HEK293 (cell line): ENCODE data around the gene C1orf35.

Experiments used
- BCL11B ChIP-seq: fragments of 450-650 bp; formaldehyde crosslinking; IDR thresholded peaks from 2 replicates; pipeline ENCODE4 v1.5.1; 2016; ENCODE audit warnings: low read depth, missing biosample characterization, missing genetic modification characterization
- GLIS2 ChIP-seq: fragments of 450-650 bp; formaldehyde crosslinking; IDR thresholded peaks from 2 replicates; pipeline ENCODE4 v1.5.1; 2016; ENCODE audit warnings: missing biosample characterization, missing genetic modification characterization
- KLF16 ChIP-seq: fragments of 450-650 bp; formaldehyde crosslinking; IDR thresholded peaks from 2 replicates; pipeline ENCODE4 v1.5.1; 2017; ENCODE audit warnings: missing biosample characterization, missing genetic modification characterization
- KLF7 ChIP-seq: fragments of 450-650 bp; formaldehyde crosslinking; IDR thresholded peaks from 2 replicates; pipeline ENCODE4 v1.5.1; 2016; ENCODE audit warnings: missing biosample characterization, missing genetic modification characterization, borderline replicate concordance
- KLF8 ChIP-seq: fragments of 450-650 bp; formaldehyde crosslinking; IDR thresholded peaks from 2 replicates; pipeline ENCODE4 v1.5.1; 2016; ENCODE audit warnings: missing biosample characterization, missing genetic modification characterization
- KLF9 ChIP-seq: fragments of 450-650 bp; formaldehyde crosslinking; IDR thresholded peaks from 2 replicates; pipeline ENCODE4 v1.5.1; 2016; ENCODE audit warnings: missing biosample characterization, missing genetic modification characterization, low read depth
- MYNN ChIP-seq: fragments of 450-650 bp; formaldehyde crosslinking; IDR thresholded peaks from 2 replicates; pipeline ENCODE4 v1.5.1; 2016; ENCODE audit warnings: missing biosample characterization, missing genetic modification characterization, borderline replicate concordance
- MZF1 ChIP-seq: fragments of 450-650 bp; formaldehyde crosslinking; IDR thresholded peaks from 2 replicates; pipeline ENCODE4 v1.5.1; 2017; ENCODE audit warnings: missing biosample characterization, missing genetic modification characterization, borderline replicate concordance
- SP7 ChIP-seq: fragments of 450-650 bp; formaldehyde crosslinking; IDR thresholded peaks from 2 replicates; pipeline ENCODE4 v1.5.1; 2016; ENCODE audit warnings: missing biosample characterization, missing genetic modification characterization
- TRIM28 ChIP-seq: IDR thresholded peaks from 2 replicates; pipeline ENCODE4 v1.6.1; 2011; ENCODE audit warnings: low read length, control low read depth, borderline replicate concordance
- YY1 ChIP-seq: fragments of 450-650 bp; formaldehyde crosslinking; IDR thresholded peaks from 2 replicates; pipeline ENCODE4 v1.5.1; 2018; ENCODE audit warnings: missing biosample characterization, missing genetic modification characterization
- YY2 ChIP-seq: fragments of 450-650 bp; formaldehyde crosslinking; IDR thresholded peaks from 2 replicates; pipeline ENCODE4 v1.5.1; 2016; ENCODE audit warnings: missing biosample characterization, missing genetic modification characterization
- ZBTB20 ChIP-seq: fragments of 450-650 bp; formaldehyde crosslinking; IDR thresholded peaks from 2 replicates; pipeline ENCODE4 v1.5.1; 2016; ENCODE audit warnings: missing biosample characterization, missing genetic modification characterization
- ZBTB21 ChIP-seq: fragments of 450-650 bp; formaldehyde crosslinking; IDR thresholded peaks from 2 replicates; pipeline ENCODE4 v1.5.1; 2017; ENCODE audit warnings: missing biosample characterization, missing genetic modification characterization
- ZBTB48 ChIP-seq: fragments of 450-650 bp; formaldehyde crosslinking; IDR thresholded peaks from 2 replicates; pipeline ENCODE4 v1.5.1; 2016; ENCODE audit warnings: missing biosample characterization, missing genetic modification characterization
- ZBTB7A ChIP-seq: fragments of 450-650 bp; formaldehyde crosslinking; IDR thresholded peaks from 2 replicates; pipeline ENCODE4 v1.5.1; 2016; ENCODE audit warnings: low read depth, missing biosample characterization, missing genetic modification characterization
- ZEB2 ChIP-seq: fragments of 450-650 bp; formaldehyde crosslinking; IDR thresholded peaks from 2 replicates; pipeline ENCODE4 v1.5.1; 2016; ENCODE audit warnings: missing biosample characterization, missing genetic modification characterization
- ZFP69B ChIP-seq: fragments of 450-650 bp; formaldehyde crosslinking; IDR thresholded peaks from 2 replicates; pipeline ENCODE4 v1.5.1; 2016; ENCODE audit warnings: missing biosample characterization, missing genetic modification characterization
- ZNF10 ChIP-seq: fragments of 450-650 bp; formaldehyde crosslinking; IDR thresholded peaks from 2 replicates; pipeline ENCODE4 v1.5.1; 2017; ENCODE audit warnings: missing biosample characterization, missing genetic modification characterization
- ZNF114 ChIP-seq: fragments of 450-650 bp; formaldehyde crosslinking; IDR thresholded peaks from 2 replicates; pipeline ENCODE4 v1.5.0; 2017; ENCODE audit warnings: missing biosample characterization, missing genetic modification characterization
- ZNF211 ChIP-seq: fragments of 450-650 bp; formaldehyde crosslinking; IDR thresholded peaks from 2 replicates; pipeline ENCODE4 v1.5.1; 2016; ENCODE audit warnings: low read depth, missing biosample characterization, missing genetic modification characterization
- ZNF248 ChIP-seq: fragments of 450-650 bp; formaldehyde crosslinking; IDR thresholded peaks from 2 replicates; pipeline ENCODE4 v1.5.1; 2017; ENCODE audit warnings: missing biosample characterization, missing genetic modification characterization
- ZNF366 ChIP-seq: fragments of 450-650 bp; formaldehyde crosslinking; conservative IDR thresholded peaks from 2 replicates; pipeline ENCODE4 v1.5.1; 2016; ENCODE audit warnings: missing biosample characterization, missing genetic modification characterization
- ZNF561 ChIP-seq: fragments of 450-650 bp; IDR thresholded peaks from 2 replicates; pipeline ENCODE4 v1.5.1; 2018; ENCODE audit warnings: missing biosample characterization, missing genetic modification characterization, borderline replicate concordance
- ZNF776 ChIP-seq: fragments of 450-650 bp; formaldehyde crosslinking; IDR thresholded peaks from 2 replicates; pipeline ENCODE4 v1.5.0; 2017; ENCODE audit warnings: missing biosample characterization, missing genetic modification characterization, borderline replicate concordance
- ZNF843 ChIP-seq: fragments of 450-650 bp; formaldehyde crosslinking; IDR thresholded peaks from 2 replicates; pipeline ENCODE4 v1.5.1; 2016; ENCODE audit warnings: missing biosample characterization, missing genetic modification characterization
- TF ChIP-seq, protein P1 (sequence below): fragments of 450-650 bp; formaldehyde crosslinking; optimal IDR thresholded peaks from 2 replicates; pipeline ENCODE3; 2016; ENCODE audit warnings: missing biosample characterization, mild to moderate bottlenecking, missing genetic modification characterization
- TF ChIP-seq, protein P2 (sequence below): fragments of 450-650 bp; formaldehyde crosslinking; IDR thresholded peaks from 2 replicates; pipeline ENCODE4 v1.5.1; 2016; ENCODE audit warnings: missing biosample characterization, missing genetic modification characterization
- TF ChIP-seq, protein P3 (sequence below): fragments of 450-650 bp; formaldehyde crosslinking; IDR thresholded peaks from 2 replicates; pipeline ENCODE4 v1.5.1; 2017; ENCODE audit warnings: missing biosample characterization, mild to moderate bottlenecking, missing genetic modification characterization, moderate library complexity
- TF ChIP-seq, protein P4 (sequence below): fragments of 450-650 bp; formaldehyde crosslinking; IDR thresholded peaks from 2 replicates; pipeline ENCODE4 v1.5.1; 2016; ENCODE audit warnings: missing biosample characterization, missing genetic modification characterization
- TF ChIP-seq, protein P5 (sequence below): fragments of 450-650 bp; formaldehyde crosslinking; IDR thresholded peaks from 2 replicates; pipeline ENCODE4 v1.5.1; 2016; ENCODE audit warnings: missing biosample characterization, missing genetic modification characterization

The C1orf35 gene

DNA sequence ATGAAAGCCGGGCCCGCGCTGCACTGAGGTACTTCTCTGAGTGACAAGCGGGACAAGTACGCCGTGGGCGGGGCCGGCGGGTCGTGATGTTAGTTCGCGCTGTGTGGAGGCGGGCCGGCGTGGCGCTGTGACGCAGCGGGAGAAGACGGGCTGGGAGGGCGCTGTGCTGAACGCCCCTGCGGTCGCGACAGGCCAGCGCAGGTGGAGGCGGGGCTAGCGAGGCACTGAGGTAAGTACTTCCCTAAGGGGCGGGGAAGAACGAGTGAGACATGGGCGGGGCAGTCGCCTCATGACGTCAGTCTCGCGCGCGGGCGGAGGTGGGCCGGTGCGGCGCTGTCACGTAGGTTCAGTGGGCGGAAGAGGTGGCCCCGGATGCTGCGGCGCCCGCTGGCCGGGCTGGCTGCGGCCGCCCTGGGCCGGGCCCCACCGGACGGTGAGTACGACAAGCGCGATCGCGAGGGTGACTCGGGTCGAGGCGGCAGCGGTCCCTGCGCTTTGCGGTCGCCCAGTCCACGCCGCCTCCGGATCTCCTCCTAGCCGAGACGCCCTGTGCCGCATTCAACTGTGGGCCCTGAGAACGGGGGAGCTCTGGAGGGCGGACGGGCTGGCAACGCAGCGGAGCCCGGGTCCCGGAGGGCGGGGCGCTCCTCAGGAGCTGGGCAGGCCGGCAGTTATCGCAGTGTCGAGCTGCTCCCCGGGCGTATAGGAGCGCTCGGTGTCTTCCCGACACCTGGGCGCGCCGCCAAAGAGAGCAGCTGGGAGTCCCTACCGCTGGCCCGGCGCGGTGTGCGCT lies 37.0 kb upstream of the C1orf35 start, which contains the start of gene GUK1 (continued):
- TF ChIP-seq, protein P1, sequence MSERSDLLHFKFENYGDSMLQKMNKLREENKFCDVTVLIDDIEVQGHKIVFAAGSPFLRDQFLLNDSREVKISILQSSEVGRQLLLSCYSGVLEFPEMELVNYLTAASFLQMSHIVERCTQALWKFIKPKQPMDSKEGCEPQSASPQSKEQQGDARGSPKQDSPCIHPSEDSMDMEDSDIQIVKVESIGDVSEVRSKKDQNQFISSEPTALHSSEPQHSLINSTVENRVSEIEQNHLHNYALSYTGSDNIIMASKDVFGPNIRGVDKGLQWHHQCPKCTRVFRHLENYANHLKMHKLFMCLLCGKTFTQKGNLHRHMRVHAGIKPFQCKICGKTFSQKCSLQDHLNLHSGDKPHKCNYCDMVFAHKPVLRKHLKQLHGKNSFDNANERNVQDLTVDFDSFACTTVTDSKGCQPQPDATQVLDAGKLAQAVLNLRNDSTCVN (tag by site-specific recombination) = peak; percentile 97
- TF ChIP-seq KLF16 = peak; percentile 97
- peak; percentile 97 for TF ChIP-seq SP7 (tag by site-specific recombination)
- no peak for TF ChIP-seq ZNF776 (tag by site-specific recombination)
- TF ChIP-seq ZEB2 = peak; percentile 99
- peak; percentile 99 for TF ChIP-seq ZFP69B
- TF ChIP-seq BCL11B (tag by site-specific recombination) = peak; percentile 71; the same call in 1 of the 2 replicates
- 0 out of 2 replicates have a peak, but pooled peaks have one; percentile 12 for TF ChIP-seq YY2 (tag by site-specific recombination)
- TF ChIP-seq TRIM28 = peak; percentile 40; the same call in 1 of the 2 replicates
- TF ChIP-seq ZBTB20 (tag by site-specific recombination) = peak; percentile 98
- TF ChIP-seq KLF9 (tag by site-specific recombination) = peak; percentile 97
- TF ChIP-seq ZNF366 = 0 out of 2 replicates have a peak, but pooled peaks have one; percentile 34
- TF ChIP-seq ZNF843 (tag by site-specific recombination) = peak; percentile 67
- TF ChIP-seq ZNF114 (tag by site-specific recombination) = no peak
- TF ChIP-seq ZBTB7A = peak; percentile 57; the same call in 1 of the 2 replicates
- TF ChIP-seq ZBTB21 = peak; percentile 100
- TF ChIP-seq, protein P2, sequence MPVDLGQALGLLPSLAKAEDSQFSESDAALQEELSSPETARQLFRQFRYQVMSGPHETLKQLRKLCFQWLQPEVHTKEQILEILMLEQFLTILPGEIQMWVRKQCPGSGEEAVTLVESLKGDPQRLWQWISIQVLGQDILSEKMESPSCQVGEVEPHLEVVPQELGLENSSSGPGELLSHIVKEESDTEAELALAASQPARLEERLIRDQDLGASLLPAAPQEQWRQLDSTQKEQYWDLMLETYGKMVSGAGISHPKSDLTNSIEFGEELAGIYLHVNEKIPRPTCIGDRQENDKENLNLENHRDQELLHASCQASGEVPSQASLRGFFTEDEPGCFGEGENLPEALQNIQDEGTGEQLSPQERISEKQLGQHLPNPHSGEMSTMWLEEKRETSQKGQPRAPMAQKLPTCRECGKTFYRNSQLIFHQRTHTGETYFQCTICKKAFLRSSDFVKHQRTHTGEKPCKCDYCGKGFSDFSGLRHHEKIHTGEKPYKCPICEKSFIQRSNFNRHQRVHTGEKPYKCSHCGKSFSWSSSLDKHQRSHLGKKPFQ = peak; percentile 98
- TF ChIP-seq KLF7 (tag by site-specific recombination) = peak; percentile 78; the same call in 1 of the 2 replicates
- TF ChIP-seq, protein P3, sequence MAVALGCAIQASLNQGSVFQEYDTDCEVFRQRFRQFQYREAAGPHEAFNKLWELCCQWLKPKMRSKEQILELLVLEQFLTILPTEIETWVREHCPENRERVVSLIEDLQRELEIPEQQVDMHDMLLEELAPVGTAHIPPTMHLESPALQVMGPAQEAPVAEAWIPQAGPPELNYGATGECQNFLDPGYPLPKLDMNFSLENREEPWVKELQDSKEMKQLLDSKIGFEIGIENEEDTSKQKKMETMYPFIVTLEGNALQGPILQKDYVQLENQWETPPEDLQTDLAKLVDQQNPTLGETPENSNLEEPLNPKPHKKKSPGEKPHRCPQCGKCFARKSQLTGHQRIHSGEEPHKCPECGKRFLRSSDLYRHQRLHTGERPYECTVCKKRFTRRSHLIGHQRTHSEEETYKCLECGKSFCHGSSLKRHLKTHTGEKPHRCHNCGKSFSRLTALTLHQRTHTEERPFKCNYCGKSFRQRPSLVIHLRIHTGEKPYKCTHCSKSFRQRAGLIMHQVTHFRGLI = peak; percentile 86
- TF ChIP-seq MYNN (tag by site-specific recombination) = peak; percentile 69
- TF ChIP-seq ZNF10 (tag by site-specific recombination) = peak; percentile 74; the same call in 1 of the 2 replicates
- peak; percentile 64; the same call in 1 of the 2 replicates for TF ChIP-seq YY1 (tag by site-specific recombination)
- peak; percentile 95 for TF ChIP-seq ZNF561 (tag by site-specific recombination)
- peak; percentile 100 for TF ChIP-seq KLF8
- no peak for TF ChIP-seq ZNF211 (tag by site-specific recombination)
- TF ChIP-seq, protein P4, sequence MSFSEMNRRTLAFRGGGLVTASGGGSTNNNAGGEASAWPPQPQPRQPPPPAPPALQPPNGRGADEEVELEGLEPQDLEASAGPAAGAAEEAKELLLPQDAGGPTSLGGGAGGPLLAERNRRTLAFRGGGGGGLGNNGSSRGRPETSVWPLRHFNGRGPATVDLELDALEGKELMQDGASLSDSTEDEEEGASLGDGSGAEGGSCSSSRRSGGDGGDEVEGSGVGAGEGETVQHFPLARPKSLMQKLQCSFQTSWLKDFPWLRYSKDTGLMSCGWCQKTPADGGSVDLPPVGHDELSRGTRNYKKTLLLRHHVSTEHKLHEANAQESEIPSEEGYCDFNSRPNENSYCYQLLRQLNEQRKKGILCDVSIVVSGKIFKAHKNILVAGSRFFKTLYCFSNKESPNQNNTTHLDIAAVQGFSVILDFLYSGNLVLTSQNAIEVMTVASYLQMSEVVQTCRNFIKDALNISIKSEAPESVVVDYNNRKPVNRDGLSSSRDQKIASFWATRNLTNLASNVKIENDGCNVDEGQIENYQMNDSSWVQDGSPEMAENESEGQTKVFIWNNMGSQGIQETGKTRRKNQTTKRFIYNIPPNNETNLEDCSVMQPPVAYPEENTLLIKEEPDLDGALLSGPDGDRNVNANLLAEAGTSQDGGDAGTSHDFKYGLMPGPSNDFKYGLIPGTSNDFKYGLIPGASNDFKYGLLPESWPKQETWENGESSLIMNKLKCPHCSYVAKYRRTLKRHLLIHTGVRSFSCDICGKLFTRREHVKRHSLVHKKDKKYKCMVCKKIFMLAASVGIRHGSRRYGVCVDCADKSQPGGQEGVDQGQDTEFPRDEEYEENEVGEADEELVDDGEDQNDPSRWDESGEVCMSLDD (tag by site-specific recombination) = peak; percentile 60; the same call in 1 of the 2 replicates
- no peak for TF ChIP-seq ZNF248 (tag by site-specific recombination)
- TF ChIP-seq GLIS2 (tag by site-specific recombination) = peak; percentile 84
- peak; percentile 66 for TF ChIP-seq ZBTB48
- peak; percentile 61; the same call in 1 of the 2 replicates for TF ChIP-seq MZF1
- TF ChIP-seq, protein P5, sequence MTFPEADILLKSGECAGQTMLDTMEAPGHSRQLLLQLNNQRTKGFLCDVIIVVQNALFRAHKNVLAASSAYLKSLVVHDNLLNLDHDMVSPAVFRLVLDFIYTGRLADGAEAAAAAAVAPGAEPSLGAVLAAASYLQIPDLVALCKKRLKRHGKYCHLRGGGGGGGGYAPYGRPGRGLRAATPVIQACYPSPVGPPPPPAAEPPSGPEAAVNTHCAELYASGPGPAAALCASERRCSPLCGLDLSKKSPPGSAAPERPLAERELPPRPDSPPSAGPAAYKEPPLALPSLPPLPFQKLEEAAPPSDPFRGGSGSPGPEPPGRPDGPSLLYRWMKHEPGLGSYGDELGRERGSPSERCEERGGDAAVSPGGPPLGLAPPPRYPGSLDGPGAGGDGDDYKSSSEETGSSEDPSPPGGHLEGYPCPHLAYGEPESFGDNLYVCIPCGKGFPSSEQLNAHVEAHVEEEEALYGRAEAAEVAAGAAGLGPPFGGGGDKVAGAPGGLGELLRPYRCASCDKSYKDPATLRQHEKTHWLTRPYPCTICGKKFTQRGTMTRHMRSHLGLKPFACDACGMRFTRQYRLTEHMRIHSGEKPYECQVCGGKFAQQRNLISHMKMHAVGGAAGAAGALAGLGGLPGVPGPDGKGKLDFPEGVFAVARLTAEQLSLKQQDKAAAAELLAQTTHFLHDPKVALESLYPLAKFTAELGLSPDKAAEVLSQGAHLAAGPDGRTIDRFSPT (tag by site-specific recombination) = peak; percentile 91
